Nucleus accumbens (tissue), 56 donors: ENCODE results near the gene KASH5.

Experiments
- DNase-seq, 56 donors: peaks; one replicate each; lab custom pipeline; 2025; lab: John Stamatoyannopoulos, UW

Gene KASH5

DNA sequence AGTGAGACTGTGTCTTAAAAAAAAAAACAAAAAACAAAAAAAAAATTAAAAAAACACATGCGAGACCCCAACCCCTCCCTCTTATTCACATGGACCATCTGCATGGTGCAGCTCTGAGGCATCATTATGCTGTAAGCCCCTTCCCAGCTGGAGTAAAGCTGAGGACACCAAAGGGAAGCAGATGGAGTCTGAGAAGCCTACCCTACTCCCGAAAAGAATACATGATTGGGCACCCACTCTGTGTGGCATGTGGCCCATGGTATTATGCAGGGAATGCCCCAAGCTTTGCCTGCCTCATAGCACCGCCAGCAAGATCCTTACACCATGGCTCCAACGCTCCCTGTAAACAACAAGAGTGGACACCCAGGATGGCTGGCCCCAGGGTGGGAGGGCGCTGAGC lies 30.5 kb downstream of the KASH5 start:
- no peak for DNase-seq

DNA sequence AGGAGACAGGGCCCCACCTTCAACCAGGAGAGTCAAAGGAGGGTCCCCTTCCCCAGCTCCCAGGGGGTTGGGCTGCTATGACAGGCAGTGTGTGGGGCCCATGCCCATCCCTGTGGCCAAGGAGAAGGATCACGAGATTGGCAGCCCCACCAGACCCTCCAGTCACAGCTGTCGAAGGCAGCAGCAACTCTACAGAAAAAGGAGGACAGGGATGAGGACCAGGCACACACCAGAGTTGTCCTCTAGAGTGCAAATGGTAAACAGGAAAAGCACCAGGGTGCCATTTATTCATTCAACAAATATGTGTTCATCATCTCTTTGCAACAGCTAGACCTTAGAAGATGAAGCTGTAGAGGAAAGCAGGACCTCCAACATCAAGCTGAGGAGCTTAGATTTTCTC lies 31.1 kb downstream of the KASH5 start:
- DNase-seq, result no peak

DNA sequence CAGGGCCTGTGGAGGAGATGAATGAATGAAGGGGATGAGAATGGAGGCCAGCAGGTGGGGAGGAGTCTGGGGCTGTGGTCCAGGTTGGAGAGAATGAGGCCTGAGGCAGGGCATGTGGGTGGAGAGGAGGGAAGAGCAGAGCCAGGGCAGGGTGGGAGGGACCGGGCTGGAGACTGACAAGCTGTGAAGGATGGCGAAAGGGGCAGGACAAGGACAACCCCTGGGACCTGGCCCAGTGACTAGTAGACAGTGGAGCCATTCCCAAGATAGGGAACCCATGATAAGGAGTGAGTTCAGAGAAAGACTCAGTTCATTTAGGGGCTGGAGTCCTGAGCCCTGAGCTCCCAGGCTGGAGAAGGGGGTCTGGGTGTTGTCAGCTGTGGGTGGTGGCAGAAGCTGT lies 32.2 kb downstream of the KASH5 start:
- no peak for DNase-seq

DNA sequence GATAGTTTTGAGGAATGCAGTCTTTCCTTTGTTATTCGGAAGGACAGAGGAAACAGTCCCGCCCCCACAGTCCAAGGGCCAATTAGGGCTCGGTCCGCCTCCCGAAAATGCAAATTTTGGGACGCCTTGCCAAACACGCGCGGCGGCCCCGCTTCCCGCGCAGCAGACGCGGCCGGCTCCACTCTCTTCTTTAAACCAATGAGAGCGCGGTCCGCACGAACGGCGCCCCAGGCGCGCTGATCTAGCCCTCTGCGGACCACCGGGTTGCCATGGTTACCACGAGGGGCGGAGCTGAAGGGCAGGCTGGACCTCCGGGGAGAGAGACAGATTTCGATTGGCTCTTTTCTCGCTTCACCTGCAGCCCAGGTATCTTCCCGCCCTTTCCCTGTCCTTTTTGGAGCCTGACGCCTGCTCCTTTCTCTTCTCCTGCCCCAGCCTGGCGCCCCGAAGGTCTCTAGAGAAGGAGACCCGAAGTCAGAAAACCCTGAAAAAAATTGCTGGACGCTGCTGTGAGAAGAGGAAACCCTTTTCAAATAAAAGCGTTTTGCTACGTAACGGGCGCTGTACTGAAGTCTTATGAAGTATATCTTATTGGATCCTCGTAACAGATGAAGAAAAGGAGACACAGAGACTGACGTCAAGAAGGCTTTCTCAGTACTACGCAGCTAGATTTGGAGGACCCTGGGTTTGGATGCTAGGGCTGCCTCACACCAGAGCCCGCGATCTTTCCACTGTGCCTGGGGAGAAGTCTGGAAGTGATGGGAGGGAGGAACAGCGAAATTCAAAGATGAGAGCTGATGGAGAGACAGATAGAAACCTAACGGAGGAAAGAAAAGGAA lies 33.2 kb downstream of the KASH5 start:
- DNase-seq, result peak in 5 of 56 donors; percentile 4 to 39 (median 16)

DNA sequence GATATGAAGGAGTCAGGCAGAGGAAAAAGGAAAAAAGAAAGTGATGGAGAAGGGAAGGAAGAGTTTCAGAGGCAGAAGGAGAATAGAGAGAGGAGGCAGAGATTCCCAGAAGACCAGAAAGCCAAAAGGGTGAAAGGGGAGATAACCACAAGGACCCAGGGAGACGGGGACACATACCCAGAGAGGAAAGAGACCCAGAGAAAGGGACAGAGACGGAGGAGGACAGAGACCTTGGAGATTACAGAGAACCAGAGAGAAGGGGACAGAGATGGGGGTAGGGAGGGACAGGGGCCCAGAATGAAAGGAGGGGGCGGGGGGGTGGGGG lies 33.8 kb downstream of the KASH5 start:
- no peak for DNase-seq

DNA sequence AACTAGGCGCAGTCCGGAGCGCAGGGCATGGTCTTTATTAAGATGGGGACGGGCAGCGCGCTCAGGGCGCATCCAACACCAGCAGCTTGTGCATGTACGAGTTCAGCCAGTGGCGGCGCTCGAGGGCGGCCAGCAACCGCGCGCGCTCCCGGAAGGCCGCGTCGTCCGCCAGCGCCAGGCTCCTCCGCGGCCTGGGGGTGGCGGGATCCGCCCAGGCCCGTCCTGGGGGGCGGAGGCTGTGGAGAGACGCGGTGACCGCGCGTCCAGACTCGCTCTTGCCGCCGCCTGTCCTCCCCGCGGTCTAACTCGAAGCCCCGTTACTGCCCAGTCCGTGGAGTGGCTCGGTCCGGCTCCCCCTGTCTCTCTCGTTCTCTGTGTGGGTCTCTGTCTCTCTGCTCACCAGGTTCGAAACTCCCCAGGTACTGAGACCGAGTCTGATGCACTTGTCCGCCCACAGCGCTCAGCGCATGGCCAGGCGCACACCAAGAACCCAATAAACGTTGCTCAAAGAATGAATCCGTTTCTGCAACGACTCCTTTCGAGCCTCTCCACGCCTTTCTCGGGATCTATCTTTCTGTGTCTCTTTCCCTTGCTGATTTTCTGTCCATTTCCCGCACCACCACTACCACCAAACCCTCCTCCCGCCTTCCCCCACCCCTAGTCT lies 34.5 kb downstream of the KASH5 start:
- peak in 2 of 56 donors; percentile 6 to 13 for DNase-seq

DNA sequence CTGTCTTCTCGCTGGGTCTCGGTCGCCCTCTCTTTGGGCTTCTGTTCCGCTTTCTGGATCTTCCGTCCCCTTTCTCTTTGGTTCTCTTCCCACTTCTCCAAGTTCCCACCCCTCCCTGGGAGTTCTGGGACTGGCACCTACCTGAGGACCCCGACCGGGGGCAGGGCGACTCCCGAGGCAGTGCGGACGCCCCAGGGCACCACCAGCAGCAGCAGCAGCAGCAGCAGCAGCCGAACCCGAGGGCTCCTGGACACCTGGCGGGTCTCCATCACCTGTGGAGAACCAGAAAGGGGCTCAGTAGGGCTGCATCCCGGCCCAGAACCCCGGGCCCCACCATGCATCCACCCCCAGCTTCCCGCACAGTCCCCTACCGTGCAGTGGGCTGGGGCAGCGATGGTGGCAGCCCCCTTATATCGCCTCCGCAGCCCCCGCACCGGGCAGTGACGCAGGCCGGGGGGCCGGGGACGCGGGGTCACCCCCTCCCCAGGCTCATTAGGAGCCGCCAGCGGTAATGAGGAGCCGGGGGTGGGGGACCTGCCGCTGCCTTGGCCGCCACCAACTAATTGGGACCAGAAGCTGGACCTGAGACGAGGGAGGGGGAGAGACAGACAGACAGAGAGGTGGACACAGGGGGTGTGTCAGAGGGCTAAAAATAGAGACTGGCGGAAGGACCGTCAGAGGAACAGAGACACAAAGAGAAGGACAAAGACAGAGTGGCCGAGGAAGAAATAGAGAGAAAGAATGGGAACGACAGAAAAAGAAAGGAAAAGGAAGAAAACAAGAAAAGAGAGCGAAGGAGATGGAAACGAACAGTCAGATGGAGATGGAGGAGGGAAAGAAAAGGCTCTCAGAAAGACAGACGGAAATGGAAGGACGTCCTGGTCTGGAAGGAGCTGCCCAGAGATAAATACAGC lies 35.3 kb downstream of the KASH5 start, which contains the start of gene PTH2:
Gene PTH2, minus strand, starts transcription at position 371 of the 914 bp plus-strand sequence. Its CDS starts 102 bp downstream, at position 269.
- DNase-seq, result no peak

DNA sequence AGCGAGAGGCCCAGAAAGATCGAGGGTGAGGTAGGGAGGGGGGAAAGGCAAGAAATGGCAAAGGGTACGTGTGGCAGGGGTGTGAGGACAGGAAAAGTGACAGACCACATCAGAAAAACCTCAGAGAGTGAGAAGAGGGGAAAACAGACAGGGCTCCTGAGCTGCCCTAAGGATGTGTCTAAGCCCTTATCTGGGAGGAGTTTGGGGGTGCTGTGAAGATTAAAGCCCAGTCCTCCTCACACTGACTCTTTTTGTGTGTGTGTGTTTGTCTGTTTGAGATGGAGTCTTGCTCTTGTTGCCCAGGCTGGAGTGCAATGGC lies 35.9 kb downstream of the KASH5 start:
- DNase-seq, result no peak

DNA sequence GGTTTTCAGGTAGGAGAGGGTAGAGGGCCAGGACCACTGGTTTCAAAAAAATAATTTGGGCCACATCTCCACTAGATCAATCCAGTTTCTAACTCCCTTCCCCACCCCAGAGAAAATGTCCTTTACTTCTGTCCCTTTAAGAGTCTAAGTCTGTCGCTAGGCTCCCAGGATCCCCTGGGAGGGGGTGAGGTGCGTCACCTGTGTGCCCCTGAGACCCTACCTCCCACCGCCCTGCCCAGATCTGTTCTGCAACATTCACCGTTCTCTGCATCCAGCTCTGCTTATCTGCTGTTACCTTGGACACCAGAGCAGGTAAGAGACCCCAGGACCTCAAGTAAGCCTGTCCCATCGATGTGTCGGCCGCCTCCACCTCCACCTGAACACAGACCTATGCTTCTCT lies 37.1 kb downstream of the KASH5 start, which contains the start of gene GFY:
Gene GFY, plus strand, starts transcription at position 211 of the 400 bp plus-strand sequence. CDS start 1,043 bp downstream, outside the sequence.
- no peak for DNase-seq

DNA sequence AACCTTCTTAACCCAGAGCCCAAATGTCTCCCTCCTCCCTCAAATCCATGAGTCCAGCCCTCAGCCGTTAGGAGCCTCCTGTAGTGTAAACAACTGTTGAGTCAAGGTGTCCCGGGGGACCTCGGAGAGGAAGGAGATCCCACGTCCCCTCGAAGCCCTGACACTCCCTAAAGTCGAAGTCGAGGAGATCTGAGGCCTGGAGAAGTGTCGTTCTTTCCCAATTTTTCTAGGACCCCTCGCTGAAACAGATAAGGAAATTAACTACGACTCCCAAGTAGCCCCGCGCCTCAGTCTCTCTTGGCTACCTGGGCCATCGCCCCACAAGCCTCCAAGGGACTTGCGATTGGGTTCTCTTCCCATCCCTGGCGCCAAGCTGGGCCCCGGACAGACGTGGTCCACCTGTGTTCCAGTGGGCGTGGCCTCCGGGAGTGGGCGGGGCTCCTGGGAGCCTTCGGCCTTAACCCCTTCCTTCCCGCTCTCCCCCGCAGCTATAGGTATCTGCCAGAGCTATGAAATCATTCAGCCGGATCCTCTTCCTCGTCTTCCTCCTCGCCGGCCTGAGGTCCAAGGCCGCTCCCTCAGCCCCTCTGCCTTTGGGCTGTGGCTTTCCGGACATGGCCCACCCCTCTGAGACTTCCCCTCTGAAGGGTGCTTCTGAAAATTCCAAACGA lies 38.0 kb downstream of the KASH5 start:
- DNase-seq, result no peak

DNA sequence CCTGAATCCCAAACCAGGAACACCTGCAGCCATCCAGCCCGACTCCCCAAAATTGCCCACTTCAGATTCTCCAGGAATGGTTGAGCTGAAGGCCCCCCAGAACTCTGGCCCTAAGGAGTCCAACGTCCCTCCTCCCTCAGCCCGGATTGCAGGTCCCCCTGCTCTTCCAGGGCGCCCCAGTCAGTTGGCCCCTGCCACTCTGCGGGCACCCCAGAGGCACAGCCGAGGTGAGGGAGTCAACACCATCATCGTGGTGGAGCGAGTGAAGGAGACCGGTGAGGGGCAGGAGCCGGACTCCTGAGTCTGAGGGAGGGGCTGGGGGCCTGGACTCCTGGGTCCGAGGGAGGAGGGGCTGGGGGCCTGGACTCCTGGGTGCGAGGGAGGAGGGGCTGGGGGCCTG lies 39.3 kb downstream of the KASH5 start:
- DNase-seq, result no peak

DNA sequence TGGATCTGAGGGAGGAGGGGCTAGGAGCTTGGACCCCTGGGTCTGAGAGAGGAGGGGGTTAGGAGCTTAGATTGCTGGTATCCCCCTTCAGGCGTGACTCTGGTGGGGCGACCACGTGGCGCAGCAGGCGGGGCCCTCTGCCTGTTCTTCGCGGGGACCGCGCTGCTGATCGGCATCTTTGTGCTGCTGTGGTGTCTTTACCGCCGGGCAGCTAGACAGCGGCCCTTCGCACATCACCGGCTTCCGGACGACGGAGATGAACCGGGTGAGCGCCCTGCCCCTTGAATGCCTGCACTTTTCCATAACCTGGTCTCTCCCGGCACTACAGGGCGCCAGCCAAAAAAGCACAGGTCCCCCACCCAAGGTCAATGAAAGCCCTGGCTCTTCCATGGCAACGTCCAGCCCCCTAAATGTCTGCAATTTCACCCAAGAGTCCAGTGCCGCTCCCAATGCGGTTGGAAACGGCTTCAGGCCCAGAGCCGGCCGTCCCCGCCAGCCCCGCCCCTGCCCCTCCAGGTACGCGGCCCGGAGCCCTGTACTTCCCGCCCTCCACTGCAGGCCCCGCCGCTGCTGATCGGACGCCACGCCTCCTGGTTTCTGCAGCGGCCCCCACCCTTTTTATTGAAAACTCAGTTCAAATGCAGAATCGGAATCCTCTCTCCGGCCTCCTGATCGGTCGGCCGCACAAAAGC lies 40.0 kb downstream of the KASH5 start:
- DNase-seq, result no peak

DNA sequence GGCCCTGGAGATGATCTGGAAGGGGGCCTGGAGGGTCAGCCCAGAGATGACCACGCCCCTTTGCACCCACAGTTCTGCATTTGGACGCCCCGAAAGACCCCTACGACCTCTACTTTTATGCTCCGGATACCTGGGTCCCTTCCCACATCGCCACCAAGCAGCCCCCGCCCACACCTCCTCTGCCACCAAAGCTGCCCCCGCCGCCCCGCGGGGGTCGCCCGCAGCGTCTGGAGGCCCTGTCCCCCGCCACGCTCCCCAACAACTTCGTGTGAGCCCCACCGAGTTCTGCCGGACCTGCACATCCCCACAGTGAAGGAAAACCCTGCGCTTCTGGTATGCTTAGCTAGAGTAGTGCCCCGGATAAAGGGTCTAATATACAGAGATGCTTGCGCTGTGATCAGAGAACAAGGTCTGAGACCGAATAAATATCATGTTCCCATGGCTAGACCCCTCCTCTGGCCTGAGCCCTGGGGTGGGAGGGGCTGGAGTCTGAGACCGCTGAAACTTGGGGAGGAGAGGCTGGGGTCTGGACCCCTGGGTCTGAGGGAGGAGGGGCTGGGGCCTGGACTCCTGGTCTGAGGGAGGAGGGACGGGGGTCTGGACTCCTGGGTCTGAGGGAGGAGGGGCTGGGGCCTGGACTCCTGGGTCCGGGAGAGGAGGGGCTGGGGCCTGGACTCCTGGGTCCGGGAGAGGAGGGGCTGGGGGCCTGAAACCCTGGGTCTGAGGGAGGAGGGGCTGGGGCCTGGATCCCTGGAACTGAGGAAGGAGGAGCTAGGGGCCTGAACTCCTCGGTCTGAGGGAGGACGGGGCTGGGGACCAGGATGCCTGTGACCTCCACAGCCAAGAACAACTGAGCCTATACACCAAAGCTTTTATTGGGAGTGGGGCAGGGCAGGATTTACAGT lies 40.8 kb downstream of the KASH5 start:
- no peak for DNase-seq

DNA sequence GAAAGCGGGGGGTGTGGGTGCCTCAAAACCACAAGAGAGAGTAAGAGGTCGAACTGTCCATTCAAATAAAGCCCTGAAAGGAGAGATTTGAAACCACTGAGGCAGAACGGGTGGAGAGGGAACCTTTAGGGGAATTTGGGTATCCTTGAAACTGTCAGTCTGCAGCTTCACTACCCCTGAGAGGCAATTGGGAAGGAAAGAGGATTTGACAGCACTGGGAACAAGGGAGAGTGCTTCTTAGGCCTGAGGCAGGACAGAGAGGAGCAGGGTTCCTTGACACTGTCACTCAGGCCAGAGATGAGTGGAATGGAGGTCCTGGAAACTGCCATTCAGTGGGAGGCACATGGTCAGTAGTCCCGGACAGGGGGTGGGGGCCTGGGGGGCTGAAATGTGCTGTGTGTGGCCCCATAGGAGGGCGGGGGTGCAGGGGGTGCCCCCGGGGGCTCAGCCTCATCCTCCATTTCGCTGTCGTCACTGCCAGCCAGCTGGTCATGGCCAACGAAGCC lies 42.2 kb downstream of the KASH5 start:
- DNase-seq, result no peak

DNA sequence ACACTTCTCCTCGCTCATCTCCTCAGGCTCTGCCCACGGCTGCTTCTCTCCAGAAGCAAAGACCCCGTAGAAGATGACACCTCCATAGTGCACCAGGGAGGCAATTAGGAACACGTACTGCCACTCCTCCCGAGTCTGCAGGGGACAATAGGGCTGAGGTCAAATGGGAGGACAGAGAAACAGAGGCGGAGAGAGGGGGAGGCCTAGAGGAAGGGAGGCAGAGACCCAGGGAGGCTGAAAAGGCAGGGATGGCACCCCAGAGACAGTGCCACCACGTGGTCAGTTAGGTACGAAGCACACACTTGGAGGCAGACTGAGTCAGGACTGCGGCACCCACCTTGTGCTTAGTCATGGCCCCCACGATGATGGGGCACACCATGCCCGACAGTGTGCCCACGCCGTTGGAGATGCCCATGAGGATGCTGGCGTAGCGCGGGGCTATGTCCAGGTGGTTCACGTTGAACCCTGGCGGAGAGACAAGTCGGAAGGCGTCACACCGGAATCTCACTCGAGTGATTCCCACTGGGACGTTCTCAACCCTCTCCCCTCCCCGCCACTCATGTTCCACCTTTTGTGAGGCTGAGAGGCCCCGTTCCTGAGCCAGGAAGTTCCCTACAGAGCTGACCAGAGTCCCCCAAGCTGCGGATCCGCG lies 42.8 kb downstream of the KASH5 start:
- DNase-seq, result no peak

DNA sequence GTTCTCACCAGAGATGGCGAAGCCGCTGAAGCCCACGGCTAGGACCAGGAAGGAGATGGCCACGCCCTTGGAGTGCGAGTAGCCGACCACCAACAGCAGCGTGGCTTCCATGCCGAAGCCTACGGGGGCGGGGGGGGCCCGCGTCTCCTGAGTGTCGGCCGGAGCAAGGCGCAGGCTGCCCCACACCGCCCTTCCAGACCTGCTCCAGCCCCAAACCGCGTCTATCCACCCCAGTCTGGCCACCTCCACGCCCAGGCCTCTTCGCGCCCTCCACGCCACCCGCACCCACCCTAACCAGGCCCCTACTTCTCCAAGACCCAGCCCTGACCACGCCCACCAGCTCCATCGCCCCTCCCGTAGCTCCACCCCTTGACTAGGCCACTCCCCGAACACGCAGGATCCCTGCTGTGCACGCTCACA lies 43.3 kb downstream of the KASH5 start:
- no peak for DNase-seq

DNA sequence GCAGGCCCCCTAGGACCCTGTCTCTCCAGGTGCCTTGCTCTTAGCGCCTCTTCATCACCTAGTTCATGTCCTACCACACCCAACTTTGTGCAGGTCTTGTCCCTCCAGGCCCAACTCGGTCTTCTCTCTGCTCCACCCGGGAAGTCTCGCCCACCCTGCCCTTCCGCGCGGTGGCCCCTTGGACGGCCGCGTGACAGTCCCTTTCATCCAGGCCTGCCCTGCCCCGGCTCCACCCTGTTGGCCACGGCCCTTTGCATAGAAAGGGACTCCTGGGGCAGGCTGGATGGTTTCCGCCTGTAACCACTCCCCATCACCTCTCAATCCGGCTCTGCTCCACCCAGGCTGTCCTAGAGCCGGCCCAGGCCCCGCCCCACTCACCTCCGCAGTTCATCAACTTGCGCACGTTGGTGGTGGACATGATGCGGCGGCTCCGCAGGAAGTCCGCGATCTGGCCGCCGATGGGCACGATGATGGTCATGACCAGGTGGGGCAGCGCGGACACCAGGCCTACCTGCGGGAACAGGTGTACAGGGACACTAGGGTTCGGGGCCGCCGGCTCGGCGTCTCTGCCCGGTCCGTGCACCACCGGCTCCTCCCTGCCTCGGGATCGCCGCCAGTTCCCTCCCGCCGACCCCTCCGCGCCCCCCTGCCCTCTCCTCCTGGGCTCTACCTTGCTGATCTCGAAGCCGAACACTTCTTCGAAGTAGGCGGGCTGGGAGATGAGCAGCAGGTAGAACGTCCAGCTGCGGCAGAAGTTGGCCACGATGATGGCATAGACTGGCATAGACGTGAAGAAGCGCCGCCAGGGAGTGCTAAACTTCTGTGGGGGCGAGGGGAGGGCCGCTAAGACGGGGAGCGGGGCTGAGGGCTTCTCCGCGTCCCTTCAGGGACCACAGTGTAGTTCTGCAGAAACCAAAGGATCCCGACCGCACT lies 44.4 kb downstream of the KASH5 start:
- DNase-seq, result no peak
